ENCODE measurements around the gene VPS13A.

The VPS13A gene

DNA sequence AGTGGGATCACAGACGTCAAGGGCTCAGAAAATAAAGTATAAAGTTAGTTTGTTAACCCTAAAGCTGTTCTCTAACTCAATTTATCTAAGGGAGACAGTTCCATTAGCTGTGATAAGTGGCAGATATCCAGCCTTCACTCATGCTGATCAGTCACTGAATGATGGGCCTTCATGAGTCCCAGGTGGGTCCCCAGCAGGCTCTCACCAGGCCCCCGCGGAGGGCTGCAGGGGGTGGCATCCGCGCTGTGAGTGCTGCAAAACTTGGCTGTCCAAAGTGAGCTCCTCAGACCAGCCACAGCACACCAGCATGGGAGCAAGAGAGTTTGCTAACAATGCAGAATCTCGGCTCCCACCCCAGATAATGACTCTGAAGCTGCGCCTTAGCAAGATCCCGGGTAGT is 283.6 kb downstream of the VPS13A start:
- H3K4me3 ChIP-seq (ENCODE audit: low read depth, low read length, poor library complexity, severe bottlenecking), result no peak overlapping the region
- H2AFZ ChIP-seq (ENCODE audit: low read length), result no peak overlapping the region
- no peak for TF ChIP-seq CTCF (IDR thresholded peaks at IDR 0.05; ENCODE audit: low read length)
- no peak for TF ChIP-seq EZH2 (IDR thresholded peaks at IDR 0.05; ENCODE audit: borderline replicate concordance, low read length)
- no peaks in the 10 kb centered on the region for H3K36me3 ChIP-seq (ENCODE audit: insufficient read depth, low read length)
- no peak overlapping the region for H3K4me2 ChIP-seq (ENCODE audit: low read length)
- H3K79me2 ChIP-seq (ENCODE audit: insufficient read depth, low read length), result no peaks in the 10 kb centered on the region
- no peak overlapping the region for H3K9ac ChIP-seq (ENCODE audit: low read length)
- no peak overlapping the region for H3K27ac ChIP-seq (ENCODE audit: low read depth, low read length, poor library complexity, severe bottlenecking)
- H3K9me2 ChIP-seq (ENCODE audit: low read depth, low read length), result no peaks in the 10 kb centered on the region
- no peaks in the 10 kb centered on the region for H3K9me3 ChIP-seq (ENCODE audit: low read length)
- no peaks in the 10 kb centered on the region for H3F3A ChIP-seq (ENCODE audit: insufficient read depth, low read length)
- H3K4me1 ChIP-seq (ENCODE audit: insufficient read depth, low read length, severe bottlenecking), result no peaks in the 10 kb centered on the region
- H4K20me1 ChIP-seq (ENCODE audit: insufficient read depth, low read length), result no peaks in the 10 kb centered on the region
- H3K27me3 ChIP-seq (ENCODE audit: insufficient read depth, low read length), result no peaks in the 10 kb centered on the region

DNA sequence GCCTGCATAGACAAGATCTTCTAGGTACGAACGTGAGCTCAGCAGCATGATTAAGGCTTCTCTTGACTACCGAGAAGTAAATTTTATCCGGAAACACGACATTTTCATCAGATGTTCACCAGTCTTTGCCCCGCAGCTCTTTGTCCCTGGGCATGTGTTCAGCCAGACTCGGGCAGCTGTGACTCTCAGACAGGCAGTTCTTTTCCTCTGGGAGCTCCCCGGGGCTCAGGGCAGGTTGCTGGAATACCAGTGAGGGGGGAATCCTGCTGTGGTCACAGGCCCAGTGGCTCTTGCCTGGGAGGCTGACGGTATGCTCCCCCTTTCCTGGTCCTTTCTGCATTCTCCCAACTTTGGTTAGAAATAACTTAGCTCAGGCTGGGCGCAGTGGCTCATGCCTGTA is 284.7 kb downstream of the VPS13A start:
- Histone ChIP-seq H3K36me3 (ENCODE audit: insufficient read depth, low read length) (no peaks in the 10 kb centered on the region), H3K9me2 (ENCODE audit: low read depth, low read length) (no peaks in the 10 kb centered on the region), H3K9me3 (ENCODE audit: low read length) (no peaks in the 10 kb centered on the region), H2AFZ (ENCODE audit: low read length) (no peak overlapping the region), H3K9ac (ENCODE audit: low read length) (no peak overlapping the region), H3F3A (ENCODE audit: insufficient read depth, low read length) (no peaks in the 10 kb centered on the region), H3K27ac (ENCODE audit: low read depth, low read length, poor library complexity, severe bottlenecking) (no peak overlapping the region), H4K20me1 (ENCODE audit: insufficient read depth, low read length) (no peaks in the 10 kb centered on the region), H3K27me3 (ENCODE audit: insufficient read depth, low read length) (no peaks in the 10 kb centered on the region), H3K79me2 (ENCODE audit: insufficient read depth, low read length) (no peaks in the 10 kb centered on the region), H3K4me1 (ENCODE audit: insufficient read depth, low read length, severe bottlenecking) (no peaks in the 10 kb centered on the region), H3K4me2 (ENCODE audit: low read length) (no peak overlapping the region), H3K4me3 (ENCODE audit: low read depth, low read length, poor library complexity, severe bottlenecking) (no peak overlapping the region)
- TF ChIP-seq EZH2 (IDR thresholded peaks at IDR 0.05; ENCODE audit: borderline replicate concordance, low read length) (no peak), CTCF (IDR thresholded peaks at IDR 0.05; ENCODE audit: low read length) (no peak)

DNA sequence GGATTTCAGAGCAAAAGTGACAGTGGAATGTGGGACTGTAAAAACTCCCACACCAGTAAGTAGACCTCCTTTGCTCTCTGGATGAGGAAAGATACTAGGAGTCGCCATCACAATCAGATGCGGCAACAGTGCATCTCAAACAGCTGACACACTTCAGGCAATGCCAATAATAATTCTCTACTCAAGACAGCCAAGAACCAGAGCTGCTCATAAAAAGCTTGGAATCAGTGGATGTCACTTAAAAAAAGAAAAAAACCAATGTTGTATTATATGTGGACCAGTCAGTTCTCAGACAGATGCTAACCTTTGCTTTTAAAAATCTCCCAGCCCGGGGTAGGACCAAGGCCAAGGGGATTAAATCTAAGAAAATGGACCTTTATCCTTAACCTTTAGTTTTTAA is 285.8 kb downstream of the VPS13A start:
- no peaks in the 10 kb centered on the region for H3K9me3 ChIP-seq (ENCODE audit: low read length)
- no peak overlapping the region for H3K9ac ChIP-seq (ENCODE audit: low read length)
- H3K4me2 ChIP-seq (ENCODE audit: low read length), result no peak overlapping the region
- no peaks in the 10 kb centered on the region for H3K27me3 ChIP-seq (ENCODE audit: insufficient read depth, low read length)
- no peak overlapping the region for H3K4me3 ChIP-seq (ENCODE audit: low read depth, low read length, poor library complexity, severe bottlenecking)
- no peak overlapping the region for H2AFZ ChIP-seq (ENCODE audit: low read length)
- H3K79me2 ChIP-seq (ENCODE audit: insufficient read depth, low read length), result no peaks in the 10 kb centered on the region
- no peaks in the 10 kb centered on the region for H3K4me1 ChIP-seq (ENCODE audit: insufficient read depth, low read length, severe bottlenecking)
- H3K27ac ChIP-seq (ENCODE audit: low read depth, low read length, poor library complexity, severe bottlenecking), result no peak overlapping the region
- no peak for TF ChIP-seq EZH2 (IDR thresholded peaks at IDR 0.05; ENCODE audit: borderline replicate concordance, low read length)
- no peak for TF ChIP-seq CTCF (IDR thresholded peaks at IDR 0.05; ENCODE audit: low read length)
- H3K36me3 ChIP-seq (ENCODE audit: insufficient read depth, low read length), result no peaks in the 10 kb centered on the region
- no peaks in the 10 kb centered on the region for H4K20me1 ChIP-seq (ENCODE audit: insufficient read depth, low read length)
- H3F3A ChIP-seq (ENCODE audit: insufficient read depth, low read length), result no peaks in the 10 kb centered on the region
- no peaks in the 10 kb centered on the region for H3K9me2 ChIP-seq (ENCODE audit: low read depth, low read length)

All from OCI-LY1 (cell line).